GM12892 (cell line): Measurements from ENCODE around the gene USP47.

Experiments used
- DNase-seq: peaks from one replicate; pipeline ENCODE4 v3.0.0; 2011; ENCODE audit not compliant: insufficient read length
- FAIRE-seq: peaks from 2 replicates; lab custom pipeline; 2011; peaks lifted over from hg19 to GRCh38; lab: Jason Lieb, UNC
- POLR2A ChIP-seq: IDR thresholded peaks from 2 replicates; pipeline ENCODE4 v1.6.1; 2011; ENCODE audit warnings: low read depth, low read length, control low read depth
- POLR2AphosphoS5 ChIP-seq: IDR thresholded peaks from 2 replicates; pipeline ENCODE4 v1.6.1; 2011; ENCODE audit warnings: low read depth, low read length, control low read depth
- TAF1 ChIP-seq: IDR thresholded peaks from 2 replicates; pipeline ENCODE4 v1.6.1; 2011; ENCODE audit warnings: low read depth, mild to moderate bottlenecking, control low read depth, low read length, borderline replicate concordance

Gene USP47

GRCh38 chr11:11965656-11966353, 124.0 kb downstream of the USP47 start:
- DNase-seq (no peak), FAIRE-seq (no peak)
- TF ChIP-seq TAF1 (no peak), POLR2A (no peak), POLR2AphosphoS5 (no peak)

- no peak for DNase-seq
- FAIRE-seq: no peak
- no peak for TF ChIP-seq POLR2A
- TF ChIP-seq POLR2AphosphoS5: no peak
- TF ChIP-seq TAF1: no peak
Measured at GRCh38 chr11:11966354-11966741, 124.6 kb downstream of the USP47 start.

DNA sequence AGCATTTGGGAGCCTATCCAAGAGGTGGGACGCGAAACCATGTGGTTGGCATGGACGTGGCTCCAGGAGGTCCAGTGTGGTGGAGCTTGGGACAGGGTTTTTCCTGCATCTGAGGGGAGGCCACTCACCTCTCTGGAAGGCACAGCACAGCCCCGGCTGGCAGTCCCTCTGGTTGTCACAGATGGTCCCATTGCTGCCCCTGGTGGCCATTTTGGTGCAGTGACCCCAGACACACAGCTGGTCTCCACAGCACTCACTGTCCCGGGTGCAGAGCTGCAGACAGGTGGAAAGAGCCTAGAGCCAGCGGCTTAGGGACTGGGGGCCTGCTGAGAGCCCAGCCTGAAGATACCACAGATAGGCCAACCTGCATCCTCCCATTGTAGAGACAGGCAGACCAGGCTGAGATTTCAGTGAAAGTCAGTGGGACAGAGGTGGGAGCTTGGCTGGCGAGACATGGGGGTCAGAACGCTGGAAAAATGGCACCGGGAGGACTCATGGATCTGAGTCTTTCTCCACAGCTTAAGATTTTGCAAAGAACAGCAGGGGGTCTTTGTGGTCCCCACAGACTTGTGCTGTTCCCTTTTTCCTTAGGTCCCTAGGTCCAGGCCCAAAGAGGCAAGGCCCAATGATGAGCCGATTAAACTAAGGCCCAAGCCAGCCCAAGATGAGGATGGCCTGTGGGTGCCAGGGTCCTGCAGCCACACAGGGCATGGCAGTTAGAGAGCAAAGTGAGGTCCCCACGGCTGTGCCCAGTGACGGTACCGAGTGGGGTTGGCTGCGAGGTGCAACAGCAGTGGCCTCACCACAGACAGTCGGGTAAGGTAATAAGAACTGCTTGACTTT, 125.3 kb downstream of the USP47 start:
- FAIRE-seq (peak; percentile 58), DNase-seq (peak; percentile 75)
- TF ChIP-seq POLR2AphosphoS5 (no peak), POLR2A (no peak), TAF1 (no peak)

- TF ChIP-seq TAF1: no peak
- TF ChIP-seq POLR2AphosphoS5: no peak
- no peak for TF ChIP-seq POLR2A
- no peak for FAIRE-seq
- no peak for DNase-seq
Measured at GRCh38 chr11:11967669-11968510, 126.1 kb downstream of the USP47 start.

DNA sequence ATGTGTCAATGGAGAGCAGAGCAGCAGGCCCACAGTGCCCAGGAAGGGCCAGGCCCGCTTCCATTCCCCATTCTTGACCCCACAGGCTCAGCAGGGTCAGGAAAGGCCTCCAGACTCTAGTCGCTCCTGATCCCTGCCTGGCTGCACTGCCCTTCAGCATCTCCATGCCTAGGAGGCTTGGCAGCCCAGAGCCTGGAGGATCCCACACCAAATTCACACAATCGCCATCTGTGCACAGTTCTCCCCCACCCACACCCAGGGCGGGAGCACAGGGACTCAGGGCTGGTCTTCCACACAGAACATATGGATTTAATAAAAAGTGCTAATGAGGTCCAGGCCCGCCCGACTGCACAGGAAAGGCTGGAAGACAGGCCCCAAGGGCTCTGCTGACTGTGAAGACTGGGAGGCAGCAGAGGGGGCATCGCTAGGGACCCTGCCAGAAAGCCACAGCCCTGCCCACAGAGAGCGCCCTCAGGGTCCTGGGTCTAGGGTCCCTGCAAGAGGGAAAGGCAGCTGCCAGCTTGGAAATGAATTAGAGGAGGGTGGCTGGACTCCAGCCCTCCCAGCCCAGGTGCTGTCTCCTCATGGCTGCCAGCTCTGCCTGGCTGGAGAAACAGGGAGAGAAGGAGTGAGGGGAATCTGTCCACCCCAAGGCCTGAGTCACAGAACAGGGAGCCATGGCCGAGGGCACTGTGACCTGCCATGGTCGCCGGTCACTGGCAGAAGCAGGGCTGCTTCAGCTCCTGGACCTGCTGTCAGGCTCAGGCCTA, 126.9 kb downstream of the USP47 start:
- TF ChIP-seq POLR2AphosphoS5 (no peak), POLR2A (no peak), TAF1 (no peak)
- FAIRE-seq (no peak), DNase-seq (no peak)

DNA sequence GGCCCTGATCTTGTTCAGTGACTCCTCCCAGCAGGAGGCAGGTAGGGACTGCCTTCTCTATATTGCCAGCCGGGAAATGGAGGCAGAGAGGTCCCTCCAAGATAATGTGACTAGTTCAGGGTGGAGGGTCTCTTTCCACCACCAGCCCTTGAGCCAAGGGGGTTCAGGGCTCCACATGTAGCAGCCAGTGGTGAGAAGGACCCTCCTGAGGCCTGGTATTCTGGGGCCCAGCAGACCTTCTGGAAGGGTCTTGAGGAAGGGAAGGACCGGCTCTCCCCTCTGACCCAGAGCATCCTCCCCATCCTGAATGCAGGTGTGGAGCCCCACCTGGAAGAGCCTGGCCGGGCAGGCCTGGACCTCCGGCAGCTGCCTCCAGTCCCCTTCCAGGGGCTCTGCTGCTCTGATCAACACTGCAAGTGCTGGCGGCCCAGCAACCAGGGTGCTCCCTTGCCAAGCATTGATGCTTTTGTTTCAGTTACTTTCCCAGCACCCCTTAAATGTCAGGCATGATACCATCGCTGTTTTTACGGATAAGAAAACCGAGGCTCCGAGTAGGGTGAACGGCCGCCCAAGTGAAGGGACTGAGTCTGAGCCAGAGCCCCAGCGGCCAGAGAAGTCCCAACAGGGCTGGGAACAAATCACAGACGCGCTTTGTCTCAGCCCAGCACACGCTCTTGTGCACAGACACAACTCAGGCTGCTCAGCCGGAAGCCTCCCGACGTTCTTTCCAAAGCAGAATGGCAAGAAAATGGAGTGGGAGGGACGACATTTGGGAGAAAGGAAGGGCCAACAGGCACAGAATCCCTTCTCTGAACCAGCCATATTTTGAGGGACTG, 127.8 kb downstream of the USP47 start:
- FAIRE-seq (no peak), DNase-seq (no peak)
- TF ChIP-seq POLR2A (no peak), TAF1 (no peak), POLR2AphosphoS5 (no peak)

DNA sequence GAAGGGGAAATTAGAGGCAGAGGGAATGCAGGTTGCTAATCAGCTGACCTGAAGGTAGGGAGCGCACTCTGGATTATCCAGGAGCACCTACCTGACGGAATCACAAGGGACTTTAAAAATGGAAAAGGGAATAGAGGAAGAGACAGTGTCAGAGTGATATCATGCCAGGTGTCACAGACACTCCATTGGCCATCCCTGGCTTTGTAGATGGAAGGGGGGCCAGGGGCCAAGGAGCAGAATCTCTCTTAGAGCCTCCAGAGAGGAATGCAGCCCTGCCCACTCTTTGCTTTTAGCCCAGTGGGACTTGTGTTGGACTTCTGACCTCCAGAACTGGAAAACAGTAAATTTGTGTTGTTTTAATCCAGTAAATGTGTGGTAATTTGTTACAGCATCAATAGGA, 128.8 kb downstream of the USP47 start:
- TF ChIP-seq POLR2A (no peak), POLR2AphosphoS5 (no peak), TAF1 (no peak)
- no peak for DNase-seq
- no peak for FAIRE-seq

DNA sequence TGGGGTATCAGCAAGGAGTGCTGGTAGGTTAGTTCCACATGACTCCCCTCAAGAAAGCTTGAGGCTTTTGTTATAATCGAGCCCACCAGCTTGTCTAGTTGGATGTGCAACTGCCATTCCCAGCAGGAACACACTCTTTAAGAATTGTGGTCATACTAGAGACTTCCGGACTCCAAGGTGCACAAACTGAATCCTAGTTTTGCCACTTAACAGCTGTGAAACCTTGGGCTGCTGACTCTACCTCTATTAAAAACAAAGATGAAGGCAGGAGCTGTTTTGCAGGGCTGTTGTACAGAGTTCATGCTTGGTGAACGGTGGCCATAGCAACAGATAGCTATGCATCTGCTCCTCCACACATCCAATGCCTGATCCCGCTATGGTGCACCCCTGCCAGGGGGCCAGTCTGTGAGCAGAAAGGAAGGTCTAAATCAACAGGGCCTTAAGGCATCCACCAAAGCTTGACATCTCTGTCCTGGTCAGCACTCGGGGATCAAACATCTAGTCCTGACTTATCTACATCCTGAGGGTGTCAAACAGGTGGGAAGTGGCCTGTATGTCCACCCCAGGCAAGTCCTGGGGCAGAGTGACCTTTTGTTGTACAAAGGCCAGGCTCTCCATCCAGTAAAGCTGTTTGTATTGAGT, 130.3 kb downstream of the USP47 start:
- no peak for DNase-seq
- no peak for FAIRE-seq
- TF ChIP-seq POLR2AphosphoS5 (no peak), POLR2A (no peak), TAF1 (no peak)

- FAIRE-seq: no peak
- no peak for DNase-seq
- TF ChIP-seq POLR2A (no peak), TAF1 (no peak), POLR2AphosphoS5 (no peak)
Measured at GRCh38 chr11:11972730-11973341, 131.1 kb downstream of the USP47 start.
